ENCODE measurements around the gene MYO6. TPM values are rescaled to one million over a fixed set of nuclear protein-coding genes. Genes with fewer than 3 reads are reported as not detected.

MYO6 gene
- total and polyA plus RNA-seq, 2 of the 4 experiments (the other 2 are of a cell fraction), result 6.1 to 6.8 TPM

GRCh38 chr6:75818098-75818855 is 69.2 kb downstream of the MYO6 start (continued):
- no peak for TF ChIP-seq BHLHE40 (IDR thresholded peaks at IDR 0.05; ENCODE audit: low read depth, low read length)

GRCh38 chr6:75819776-75820487 is 70.9 kb downstream of the MYO6 start:
- H2AK9ac ChIP-seq (replicated peaks; ENCODE audit: low read depth, low read length, poor library complexity), result no peak overlapping the region
- H3K9me1 ChIP-seq (ENCODE audit: insufficient read depth, low read length), result no peaks in the 10 kb centered on the region
- no peak overlapping the region for H3K23ac ChIP-seq (ENCODE audit: low read depth, low read length)
- no peak overlapping the region for H3K4me3 ChIP-seq (ENCODE audit: insufficient read depth, low read depth, low read length)
- no peak overlapping the region for H3K18ac ChIP-seq (ENCODE audit: low read depth, low read length)
- H2BK20ac ChIP-seq (ENCODE audit: low read depth, low read length), result no peak overlapping the region
- no peak overlapping the region for H3K9ac ChIP-seq (ENCODE audit: low read depth, low read length)
- intact Hi-C loops (cut with micrococcal nuclease) (no loop called here), in situ Hi-C loops (cut with MboI; ENCODE audit: low sequenced_read_pairs) (no loop called here), dilution Hi-C loops (cut with HindIII; ENCODE audit: low sequenced_read_pairs, unreplicated experiment) (no loop called here)
- no peak overlapping the region for H2BK120ac ChIP-seq (ENCODE audit: low read depth, low read length)
- no peaks in the 10 kb centered on the region; the same call in 1 of the 2 replicates for H3K4me1 ChIP-seq (ENCODE audit: control insufficient read depth, insufficient read depth, low read length)
- H2AK5ac ChIP-seq (ENCODE audit: low read depth, low read length), result no peak overlapping the region
- H2AFZ ChIP-seq (replicated peaks; ENCODE audit: low read length, poor library complexity), result no peak overlapping the region
- no peak overlapping the region for H3K56ac ChIP-seq (ENCODE audit: extremely low read depth, insufficient read depth, low read length)
- no peaks in the 10 kb centered on the region for H3K9me3 ChIP-seq (ENCODE audit: control insufficient read depth, insufficient read depth, low read length)
- WGBS, 2 experiments (ENCODE audit: extremely low coverage in 2 of 2, insufficient read length in 1 of 2), result no CpG with 5 or more reads among the region's 5 CpGs
- no TSS peak for BruUV-seq (replicated peaks)
- no peak overlapping the region for H4K8ac ChIP-seq (ENCODE audit: low read depth in 2 of 2, low read length in 2 of 2)
- H3K4me2 ChIP-seq (ENCODE audit: low read depth, low read length), result no peak overlapping the region
- H2BK5ac ChIP-seq (ENCODE audit: low read depth, low read length, poor library complexity, severe bottlenecking), result no peak overlapping the region
- H4K91ac ChIP-seq (ENCODE audit: insufficient read depth, low read depth, low read length), result no peak overlapping the region
- no peak overlapping the region for H3K4ac ChIP-seq (ENCODE audit: low read depth, low read length)
- ATAC-seq (ENCODE audit: low read depth) (no peak), DNase-seq (no peak)
- ChIA-PET CTCF (interaction anchor here (0.6 kb wide), 1 partner anchor 1393 kb away, joined by 4 read pairs; no protein-coding TSS in a partner anchor), POLR2A (ENCODE audit: unreplicated experiment) (no interaction called here)
- no peak overlapping the region for H2BK15ac ChIP-seq (ENCODE audit: low read depth, low read length)
- no peak overlapping the region for H3K27ac ChIP-seq (ENCODE audit: insufficient read depth, low read length)
- H3K27me3 ChIP-seq (ENCODE audit: control insufficient read depth, insufficient read depth, low read length), result no peaks in the 10 kb centered on the region
- H3K14ac ChIP-seq (replicated peaks; ENCODE audit: low read depth, low read length), result no peak overlapping the region
- H3K79me1 ChIP-seq (ENCODE audit: low read depth in 1 of 2, low read length in 2 of 2), result no peaks in the 10 kb centered on the region
- no peaks in the 10 kb centered on the region for H4K20me1 ChIP-seq (ENCODE audit: insufficient read depth, low read length)
- H3K36me3 ChIP-seq (ENCODE audit: control insufficient read depth, insufficient read depth, low read length), result no peaks in the 10 kb centered on the region
- no peak overlapping the region for H4K5ac ChIP-seq (ENCODE audit: low read depth, low read length)
- no peak for TF ChIP-seq POLR2A (IDR thresholded peaks at IDR 0.05; ENCODE audit: low read depth, low read length)
- TF ChIP-seq RAD21 (IDR thresholded peaks at IDR 0.05; ENCODE audit: low read length), result no peak
- no peak for TF ChIP-seq FOS (IDR thresholded peaks at IDR 0.05; ENCODE audit: low read depth, low read length)
- TF ChIP-seq ELK1 (IDR thresholded peaks at IDR 0.05; ENCODE audit: borderline replicate concordance, low read depth, low read length), result no peak
- TF ChIP-seq MAFK (IDR thresholded peaks at IDR 0.05; ENCODE audit: low read depth, low read length), result no peak
- TF ChIP-seq CTCF (conservative IDR thresholded peaks at IDR 0.05; ENCODE audit: low read depth, low read length), result no peak
- TF ChIP-seq USF2 (IDR thresholded peaks at IDR 0.05; ENCODE audit: low read depth, low read length), result no peak
- TF ChIP-seq BHLHE40 (IDR thresholded peaks at IDR 0.05; ENCODE audit: low read depth, low read length), result no peak
- no peak for TF ChIP-seq NFE2L2 (IDR thresholded peaks at IDR 0.05; ENCODE audit: low read depth, low read length)
- no peak for TF ChIP-seq RFX5 (IDR thresholded peaks at IDR 0.05; ENCODE audit: low read depth, low read length)
- no peak for TF ChIP-seq RCOR1 (IDR thresholded peaks at IDR 0.05; ENCODE audit: insufficient replicate concordance, low read length)
- TF ChIP-seq CEBPB (IDR thresholded peaks at IDR 0.05; ENCODE audit: low read depth, low read length), result no peak

Data from IMR-90 (cell line).